GM12878 (cell line): ENCODE measurements around the gene SORBS1. TPM values are rescaled to one million over a fixed set of nuclear protein-coding genes. Genes with fewer than 3 reads are reported as not detected.
A peak's percentile ranks its signal among the peaks of the same experiment; 100 is the strongest.

Experiments
- ATAC-seq: fragments of 200-7000 bp; cut with Tn5 transposase; 3 replicates; pipeline ENCODE4 v1.9.1; 2020; ENCODE audit warnings: mild to moderate bottlenecking, moderate library complexity
- BruUV-seq: library from RNA; stranded (reverse); fragments of 400-500 nt; replicated peaks from 2 replicates; lab custom pipeline; 2021; lab: Mats Ljungman, UMichigan
- CTCF ChIA-PET: fragments of 300-600 bp; sonication (Branson Sonifier 250); formaldehyde crosslinking; extraction: SDS; loops from one replicate; lab custom pipeline; 2021; ENCODE audit warnings: inconsistent platforms; lab: Yijun Ruan, JAX
- POLR2A ChIA-PET: fragments of 350-600 bp; formaldehyde crosslinking; extraction: SDS; loops from one replicate; lab custom pipeline; 2021; ENCODE audit warnings: inconsistent platforms; lab: Charles Lee
- RAD21 ChIA-PET: fragments of 300-600 bp; sonication (Branson Sonifier 250); formaldehyde crosslinking; loops from one replicate; lab custom pipeline; 2023; ENCODE audit warnings: antibody characterized with exemption; ENCODE audit not compliant: unreplicated experiment; lab: Charles Lee
- SMC1A ChIA-PET: fragments of 300-600 bp; sonication (Branson Sonifier 250); formaldehyde crosslinking; loops from one replicate; lab custom pipeline; 2023; ENCODE audit not compliant: unreplicated experiment, uncharacterized antibody; lab: Charles Lee
- DNase-seq: peaks from one replicate; pipeline ENCODE4 v3.0.0-alpha.2; 2011; ENCODE audit warnings: low read depth, low spot score
- FAIRE-seq: peaks from 3 replicates; lab custom pipeline; 2011; peaks lifted over from hg19 to GRCh38; lab: Jason Lieb, UNC
- H2AFZ ChIP-seq: 2 replicates; pipeline ENCODE4 v1.6.0; 2011; ENCODE audit warnings: low read depth, low read length, control low read depth; ENCODE audit not compliant: control insufficient read depth
- H3K27ac ChIP-seq: 2 replicates; pipeline ENCODE4 v1.5.1; 2011; ENCODE audit warnings: control low read depth; ENCODE audit not compliant: control insufficient read depth, insufficient read depth
- H3K27me3 ChIP-seq, 2 experiments: replicated peaks in 1 of 2; 2 replicates each; pipeline versions ENCODE4 v1.6.0 to v1.6.1; 2011; ENCODE audit warnings: low read length in 1 of 2; ENCODE audit not compliant: control insufficient read depth in 2 of 2, insufficient read depth in 2 of 2
- H3K36me3 ChIP-seq, 2 experiments: 2 replicates each; pipeline ENCODE4 v1.5.1; 2011; ENCODE audit warnings: low read length in 1 of 2; ENCODE audit not compliant: control insufficient read depth in 2 of 2, insufficient read depth in 2 of 2
- H3K4me1 ChIP-seq: 2 replicates; pipeline ENCODE4 v1.6.1; 2011; ENCODE audit warnings: mild to moderate bottlenecking, low read length, moderate library complexity, mixed read lengths; ENCODE audit not compliant: control insufficient read depth, insufficient read depth
- H3K4me2 ChIP-seq: 2 replicates; pipeline ENCODE4 v1.6.0; 2011; ENCODE audit warnings: control low read depth; ENCODE audit not compliant: control insufficient read depth, insufficient read depth
- H3K4me3 ChIP-seq: fragments of 200-600 bp; sonication (generic); 2 replicates; pipeline ENCODE4 v1.5.1; 2016
- H3K79me2 ChIP-seq: 2 replicates; pipeline ENCODE4 v1.6.0; 2011; ENCODE audit warnings: low read length; ENCODE audit not compliant: control insufficient read depth, insufficient read depth
- H3K9ac ChIP-seq: 2 replicates; pipeline ENCODE4 v1.8.0; 2011; ENCODE audit warnings: low read length, control low read depth, mixed read lengths; ENCODE audit not compliant: control insufficient read depth, insufficient read depth
- H3K9me3 ChIP-seq: replicated peaks from 3 replicates; pipeline ENCODE4 v1.5.1; 2011; ENCODE audit warnings: mild to moderate bottlenecking, low read length; ENCODE audit not compliant: control insufficient read depth, insufficient read depth
- H4K20me1 ChIP-seq: 2 replicates; pipeline ENCODE4 v1.6.0; 2011; ENCODE audit not compliant: control insufficient read depth, insufficient read depth
- BCL11A ChIP-seq: IDR thresholded peaks from 2 replicates; pipeline ENCODE4 v1.6.1; 2011; ENCODE audit warnings: low read depth, low read length
- BMI1 ChIP-seq: fragments of 450-650 bp; IDR thresholded peaks from 2 replicates; pipeline ENCODE4 v1.6.1; 2016; ENCODE audit warnings: mild to moderate bottlenecking, moderate library complexity, borderline replicate concordance
- CBX3 ChIP-seq: fragments of 200-600 bp; sonication (generic); IDR thresholded peaks from 2 replicates; pipeline ENCODE4 v1.6.1; 2016; ENCODE audit warnings: low read depth, borderline replicate concordance
- CEBPB ChIP-seq, 2 experiments: fragments of 150-350 bp in 1 of 2; IDR thresholded peaks; 2 replicates each; pipeline ENCODE4 v1.6.1; 2012 to 2014; ENCODE audit warnings: low read depth in 2 of 2, low read length in 2 of 2, borderline replicate concordance in 1 of 2, inconsistent platforms in 1 of 2
- CHD2 ChIP-seq: IDR thresholded peaks from 2 replicates; pipeline ENCODE4 v1.6.1; 2011; ENCODE audit warnings: low read depth, low read length, improper control_type of control experiment, borderline replicate concordance
- EZH2 ChIP-seq: IDR thresholded peaks from 2 replicates; pipeline ENCODE4 v1.6.1; 2012; ENCODE audit warnings: low read depth, mild to moderate bottlenecking, control low read depth, inconsistent platforms, low read length, borderline replicate concordance; ENCODE audit not compliant: control insufficient read depth
- IKZF1 ChIP-seq: fragments of 450-650 bp; conservative IDR thresholded peaks from 2 replicates; pipeline ENCODE4 v1.6.1; 2017; ENCODE audit warnings: antibody characterized with exemption, mild to moderate bottlenecking
- IRF5 ChIP-seq: fragments of 450-650 bp; IDR thresholded peaks from 2 replicates; pipeline ENCODE4 v1.6.1; 2017; ENCODE audit warnings: borderline replicate concordance
- NBN ChIP-seq: fragments of 450-650 bp; IDR thresholded peaks from 2 replicates; pipeline ENCODE4 v1.6.1; 2016
- PAX5 ChIP-seq: IDR thresholded peaks from 2 replicates; pipeline ENCODE4 v1.6.1; 2011; ENCODE audit warnings: low read depth, low read length, borderline replicate concordance
- PAX8 ChIP-seq: fragments of 450-650 bp; IDR thresholded peaks from 2 replicates; pipeline ENCODE4 v1.6.1; 2017; ENCODE audit warnings: mild to moderate bottlenecking, moderate library complexity
- POU2F2 ChIP-seq: IDR thresholded peaks from 3 replicates; pipeline ENCODE4 v1.6.1; 2011; ENCODE audit warnings: low read depth, mild to moderate bottlenecking, low read length, borderline replicate concordance
- RB1 ChIP-seq: fragments of 450-650 bp; formaldehyde crosslinking; IDR thresholded peaks from 2 replicates; pipeline ENCODE4 v1.6.1; 2017; ENCODE audit warnings: mild to moderate bottlenecking, borderline replicate concordance
- RUNX3 ChIP-seq: IDR thresholded peaks from 2 replicates; pipeline ENCODE4 v1.6.1; 2012; ENCODE audit warnings: low read length, inconsistent platforms
- WGBS: methylation state at CpG from one replicate; pipeline ENCODE4 v1.1.6; 2016; ENCODE audit warnings: low lambda C conversion rate; ENCODE audit not compliant: insufficient replicate concordance, insufficient coverage; ENCODE audit errors: missing lambda C conversion rate; 5-methylcytosine and 5-hydroxymethylcytosine counted together
- in situ Hi-C: fragments of 300-500 bp; cut with MboI; formaldehyde crosslinking; loops from 9 replicates; pipeline ENCODE4 v1.14.3; 2018; ENCODE audit warnings: mixed read lengths
- intact Hi-C: fragments of 100-400 bp; cut with micrococcal nuclease; formaldehyde crosslinking; loops from one replicate; pipeline ENCODE4 v1.14.2; 2022; ENCODE audit not compliant: unreplicated experiment
- polyA plus RNA-seq, 11 experiments: library from polyadenylated mRNA; depleted of rRNA in 4 of 11; unstranded in 6 of 11; stranded (reverse) in 5 of 11; fragments of >200 nt; fragmentation: Nextera tagmentation in 4 of 11; fragmentation: Illumina TruSeq in 1 of 11; extraction: Ambion mirVana in 4 of 11; extraction: Trizol in 1 of 11; gene quantifications; 1 replicate in 1 of 11; 2 replicates in 10 of 11; pipeline versions ENCODE4 v1.2.1 to v1.2.3, GENCODE V29; 2011 to 2016; ENCODE audit warnings: inconsistent platforms in 2 of 11, missing spikeins in 2 of 11, low read depth in 1 of 11
- total RNA-seq, 4 experiments: library from RNA; depleted of rRNA in 3 of 4; stranded (reverse); fragments of >200 nt in 3 of 4; fragmentation: Illumina TruSeq in 1 of 4; extraction: Trizol in 1 of 4; gene quantifications; 2 replicates each; pipeline versions ENCODE4 v1.2.1 to v1.2.3, GENCODE V29; 2013 to 2021
- TF ChIP-seq, protein P1 (sequence below): fragments of 450-650 bp; conservative IDR thresholded peaks from 2 replicates; pipeline ENCODE4 v1.6.1; 2017; ENCODE audit warnings: mild to moderate bottlenecking, moderate library complexity
- TF ChIP-seq, protein P2 (sequence below): fragments of 450-650 bp; formaldehyde crosslinking; IDR thresholded peaks from 2 replicates; pipeline ENCODE4 v1.5.0; 2022; ENCODE audit warnings: mild to moderate bottlenecking, missing genetic modification characterization

SORBS1 gene
- total and polyA plus RNA-seq, 10 of the 15 experiments (the other 5 are each of a cell fraction or from before 2014, with no cell fraction given) = 0.13 to 0.75 (median 0.39) TPM

GRCh38 chr10:95394161-95394880, 166.8 kb downstream of the SORBS1 start:
- H3K79me2 ChIP-seq = no peaks in the 10 kb centered on the region
- ChIA-PET POLR2A (interaction anchor here (0.8 to 1.0 kb wide), 2 partner anchors 30 to 47 kb away, joined by 4 read pairs; no protein-coding TSS in a partner anchor), CTCF (interaction anchor here (1.4 to 6.8 kb wide), 4 partner anchors 9 to 52 kb away, joined by 3 to 74 read pairs (median 12); no protein-coding TSS in a partner anchor), RAD21 (interaction anchor here (0.8 to 2.4 kb wide), 2 partner anchors 10 to 19 kb away, joined by 4 to 6 read pairs; no protein-coding TSS in a partner anchor), SMC1A (interaction anchor here (1.2 to 13.6 kb wide), 4 partner anchors 8 to 19 kb away, joined by 3 to 153 read pairs (median 6); no protein-coding TSS in a partner anchor)
- WGBS = 3% methylated on average over 6 of the region's 6 CpGs
- no peak overlapping the region for H3K4me3 ChIP-seq
- H3K4me1 ChIP-seq = peaks cover 50% of the 10 kb centered on the region
- H3K4me2 ChIP-seq = peak overlapping the region; percentile 79
- H3K36me3 ChIP-seq = no peaks in the 10 kb centered on the region
- FAIRE-seq (no peak), ATAC-seq (peak; percentile 74), DNase-seq (peak; percentile 55)
- BruUV-seq = no TSS peak
- intact Hi-C loops (no loop called here), in situ Hi-C loops (no loop called here)
- peak overlapping the region; percentile 11; the same call in 1 of the 2 replicates for H3K9ac ChIP-seq
- peak overlapping the region; percentile 72 for H3K27ac ChIP-seq
- peak overlapping the region; percentile 61 for H2AFZ ChIP-seq
- H3K9me3 ChIP-seq = no peaks in the 10 kb centered on the region
- no peaks in the 10 kb centered on the region for H4K20me1 ChIP-seq
- no peaks in the 10 kb centered on the region for H3K27me3 ChIP-seq
- no peak for TF ChIP-seq POU2F2
- peak; percentile 19; the same call in 1 of the 2 replicates for TF ChIP-seq NBN
- TF ChIP-seq CBX3 = no peak
- no peak for TF ChIP-seq RB1
- TF ChIP-seq RUNX3 = peak; percentile 86
- TF ChIP-seq, protein P1, sequence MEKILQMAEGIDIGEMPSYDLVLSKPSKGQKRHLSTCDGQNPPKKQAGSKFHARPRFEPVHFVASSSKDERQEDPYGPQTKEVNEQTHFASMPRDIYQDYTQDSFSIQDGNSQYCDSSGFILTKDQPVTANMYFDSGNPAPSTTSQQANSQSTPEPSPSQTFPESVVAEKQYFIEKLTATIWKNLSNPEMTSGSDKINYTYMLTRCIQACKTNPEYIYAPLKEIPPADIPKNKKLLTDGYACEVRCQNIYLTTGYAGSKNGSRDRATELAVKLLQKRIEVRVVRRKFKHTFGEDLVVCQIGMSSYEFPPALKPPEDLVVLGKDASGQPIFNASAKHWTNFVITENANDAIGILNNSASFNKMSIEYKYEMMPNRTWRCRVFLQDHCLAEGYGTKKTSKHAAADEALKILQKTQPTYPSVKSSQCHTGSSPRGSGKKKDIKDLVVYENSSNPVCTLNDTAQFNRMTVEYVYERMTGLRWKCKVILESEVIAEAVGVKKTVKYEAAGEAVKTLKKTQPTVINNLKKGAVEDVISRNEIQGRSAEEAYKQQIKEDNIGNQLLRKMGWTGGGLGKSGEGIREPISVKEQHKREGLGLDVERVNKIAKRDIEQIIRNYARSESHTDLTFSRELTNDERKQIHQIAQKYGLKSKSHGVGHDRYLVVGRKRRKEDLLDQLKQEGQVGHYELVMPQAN = no peak
- no peak for TF ChIP-seq BMI1
- TF ChIP-seq EZH2 = no peak
- TF ChIP-seq BCL11A = no peak
- no peak for TF ChIP-seq IRF5
- peak; percentile 49 for TF ChIP-seq IKZF1
- no peak for TF ChIP-seq PAX5
- TF ChIP-seq CEBPB (IDR thresholded peaks at IDR 0.05; ENCODE audit: borderline replicate concordance in 1 of 2, low read depth in 2 of 2, low read length in 2 of 2) = no peak
- TF ChIP-seq PAX8 = no peak
- TF ChIP-seq, protein P2, sequence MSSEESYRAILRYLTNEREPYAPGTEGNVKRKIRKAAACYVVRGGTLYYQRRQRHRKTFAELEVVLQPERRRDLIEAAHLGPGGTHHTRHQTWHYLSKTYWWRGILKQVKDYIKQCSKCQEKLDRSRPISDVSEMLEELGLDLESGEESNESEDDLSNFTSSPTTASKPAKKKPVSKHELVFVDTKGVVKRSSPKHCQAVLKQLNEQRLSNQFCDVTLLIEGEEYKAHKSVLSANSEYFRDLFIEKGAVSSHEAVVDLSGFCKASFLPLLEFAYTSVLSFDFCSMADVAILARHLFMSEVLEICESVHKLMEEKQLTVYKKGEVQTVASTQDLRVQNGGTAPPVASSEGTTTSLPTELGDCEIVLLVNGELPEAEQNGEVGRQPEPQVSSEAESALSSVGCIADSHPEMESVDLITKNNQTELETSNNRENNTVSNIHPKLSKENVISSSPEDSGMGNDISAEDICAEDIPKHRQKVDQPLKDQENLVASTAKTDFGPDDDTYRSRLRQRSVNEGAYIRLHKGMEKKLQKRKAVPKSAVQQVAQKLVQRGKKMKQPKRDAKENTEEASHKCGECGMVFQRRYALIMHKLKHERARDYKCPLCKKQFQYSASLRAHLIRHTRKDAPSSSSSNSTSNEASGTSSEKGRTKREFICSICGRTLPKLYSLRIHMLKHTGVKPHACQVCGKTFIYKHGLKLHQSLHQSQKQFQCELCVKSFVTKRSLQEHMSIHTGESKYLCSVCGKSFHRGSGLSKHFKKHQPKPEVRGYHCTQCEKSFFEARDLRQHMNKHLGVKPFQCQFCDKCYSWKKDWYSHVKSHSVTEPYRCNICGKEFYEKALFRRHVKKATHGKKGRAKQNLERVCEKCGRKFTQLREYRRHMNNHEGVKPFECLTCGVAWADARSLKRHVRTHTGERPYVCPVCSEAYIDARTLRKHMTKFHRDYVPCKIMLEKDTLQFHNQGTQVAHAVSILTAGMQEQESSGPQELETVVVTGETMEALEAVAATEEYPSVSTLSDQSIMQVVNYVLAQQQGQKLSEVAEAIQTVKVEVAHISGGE (CRISPR knock-in tag) = no peak
- TF ChIP-seq CHD2 = no peak
